Esophagus squamous epithelium (tissue), 4 donors: Measurements from ENCODE around the gene BRD7.

Source experiments
- CTCF ChIP-seq, 6 experiments: fragments of 450-650 bp in 4 of 6; fragments of 200-600 bp in 2 of 6; sonication (generic) in 2 of 6; IDR thresholded peaks; one replicate each; pipeline ENCODE4 v1.5.1; 2016 to 2019; ENCODE audit warnings: antibody characterized with exemption in 6 of 6, mild to moderate bottlenecking in 4 of 6, moderate library complexity in 4 of 6
- POLR2A ChIP-seq, 4 donors: fragments of 450-650 bp; IDR thresholded peaks; one replicate each; pipeline ENCODE4 v1.6.1; 2017; ENCODE audit warnings: antibody characterized with exemption in 4 of 4, mild to moderate bottlenecking in 4 of 4, moderate library complexity in 3 of 4

- TF ChIP-seq CTCF (IDR thresholded peaks at IDR 0.05) (no peak), POLR2A (IDR thresholded peaks at IDR 0.05) (no peak)
Observed at GRCh38 chr16:50293994-50294855, 74.6 kb downstream of the BRD7 start.
